GM21723 (cell line): Measurements from ENCODE around the gene ANXA2R.
"Not testable (repeated sequence)": the region's sequence is repeated elsewhere in the genome, so short reads cannot be mapped to it uniquely, and the experiment has no call there.

Experiments
- ATAC-seq: cut with Tn5 transposase; IDR thresholded peaks from one replicate; pipeline ENCODE4 v1.9.1; 2021; ENCODE audit warnings: mild to moderate bottlenecking, moderate library complexity; ENCODE audit not compliant: unreplicated experiment

Gene ANXA2R, protein sequence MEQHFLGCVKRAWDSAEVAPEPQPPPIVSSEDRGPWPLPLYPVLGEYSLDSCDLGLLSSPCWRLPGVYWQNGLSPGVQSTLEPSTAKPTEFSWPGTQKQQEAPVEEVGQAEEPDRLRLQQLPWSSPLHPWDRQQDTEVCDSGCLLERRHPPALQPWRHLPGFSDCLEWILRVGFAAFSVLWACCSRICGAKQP

DNA sequence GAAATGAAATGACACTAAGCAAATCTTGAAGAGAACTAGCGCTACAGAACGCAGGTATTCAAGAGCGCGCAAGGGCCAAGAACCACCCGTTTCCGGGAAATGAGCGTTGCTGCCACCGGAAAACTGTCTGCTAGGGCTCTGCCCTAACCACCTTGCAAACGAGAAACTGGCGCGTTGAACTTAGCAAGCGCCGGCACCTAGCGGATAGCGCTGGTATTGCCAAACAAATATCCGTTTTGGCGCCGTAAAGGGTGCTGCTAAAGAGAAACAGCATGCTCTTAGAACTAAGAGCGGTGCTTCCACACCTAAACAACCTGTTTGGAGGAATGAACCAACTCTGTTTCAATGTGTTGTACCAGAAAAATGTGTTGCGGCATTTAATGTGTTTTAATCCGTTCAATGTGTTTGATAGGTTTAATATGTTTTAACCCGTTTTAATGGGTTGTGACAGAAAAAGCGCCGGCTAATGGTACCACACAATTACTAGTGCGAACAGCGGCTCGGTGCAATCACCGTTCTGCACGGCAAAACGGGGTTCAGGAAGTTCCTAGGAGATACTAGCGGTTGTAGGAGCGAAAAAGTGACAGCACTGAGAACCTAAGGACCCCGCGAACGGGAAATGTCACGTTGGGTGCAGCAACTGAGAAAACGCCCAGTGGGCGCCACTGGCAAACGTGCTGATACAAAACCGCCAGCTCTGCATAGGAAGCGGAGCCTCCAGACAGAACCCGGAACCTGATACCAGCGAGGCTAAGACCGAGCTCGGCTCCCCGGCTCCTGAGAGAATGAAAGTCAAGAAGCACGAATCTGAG, at the start of gene ANXA2R:
ANXA2R (minus strand) TSS at position 33 of the 812 bp plus-strand sequence. CDS start 273 bp downstream, outside the sequence.
- ATAC-seq, result peak; percentile 56

DNA sequence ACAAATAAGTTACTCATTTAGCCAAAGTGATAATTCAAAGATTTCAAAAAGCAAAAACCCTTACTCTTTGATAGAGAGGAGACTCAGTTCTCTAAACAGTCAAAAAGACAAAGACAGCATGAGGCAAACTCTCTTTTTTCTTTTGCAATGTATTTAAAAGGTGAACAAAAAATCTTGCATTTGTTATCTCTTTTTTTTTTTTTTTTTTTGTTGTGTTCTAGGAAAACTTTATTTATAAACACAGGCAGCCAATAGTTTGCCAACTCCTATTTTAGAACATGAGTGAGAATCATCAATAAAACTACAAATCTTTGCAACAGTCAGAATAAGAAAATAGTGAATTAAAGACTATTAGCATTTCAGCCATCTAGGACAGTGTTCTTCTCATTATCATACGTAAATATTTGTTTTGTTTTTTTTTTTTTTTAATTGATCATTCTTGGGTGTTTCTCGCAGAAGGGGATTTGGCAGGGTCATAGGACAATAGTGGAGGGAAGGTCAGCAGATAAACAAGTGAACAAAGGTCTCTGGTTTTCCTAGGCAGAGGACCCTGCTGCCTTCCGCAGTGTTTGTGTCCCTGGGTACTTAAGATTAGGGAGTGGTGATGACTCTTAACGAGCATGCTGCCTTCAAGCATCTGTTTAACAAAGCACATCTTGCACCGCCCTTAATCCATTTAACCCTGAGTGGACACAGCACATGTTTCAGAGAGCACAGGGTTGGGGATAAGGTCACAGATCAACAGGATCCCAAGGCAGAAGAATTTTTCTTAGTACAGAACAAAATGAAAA, 46.2 kb upstream of the ANXA2R start:
- not testable (repeated sequence) for ATAC-seq

DNA sequence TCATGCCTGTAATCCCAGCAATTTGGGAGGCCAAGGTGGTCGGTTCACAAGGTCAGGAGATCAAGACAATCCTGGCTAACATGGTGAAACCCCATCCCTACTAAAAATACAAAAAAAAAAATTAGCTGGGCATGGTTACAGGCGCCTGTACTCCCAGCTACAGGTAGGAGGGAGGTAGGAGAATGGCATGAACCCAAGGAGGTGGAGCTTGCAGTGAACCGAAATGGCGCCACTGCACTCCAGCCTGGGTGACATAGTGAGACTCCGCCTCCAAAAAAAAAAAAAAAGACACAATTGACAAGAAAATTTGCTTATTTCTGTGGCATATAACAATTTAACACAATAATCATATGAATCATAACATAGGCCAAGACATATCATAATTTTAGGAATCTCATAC, 45.3 kb upstream of the ANXA2R start:
- ATAC-seq, result no peak

DNA sequence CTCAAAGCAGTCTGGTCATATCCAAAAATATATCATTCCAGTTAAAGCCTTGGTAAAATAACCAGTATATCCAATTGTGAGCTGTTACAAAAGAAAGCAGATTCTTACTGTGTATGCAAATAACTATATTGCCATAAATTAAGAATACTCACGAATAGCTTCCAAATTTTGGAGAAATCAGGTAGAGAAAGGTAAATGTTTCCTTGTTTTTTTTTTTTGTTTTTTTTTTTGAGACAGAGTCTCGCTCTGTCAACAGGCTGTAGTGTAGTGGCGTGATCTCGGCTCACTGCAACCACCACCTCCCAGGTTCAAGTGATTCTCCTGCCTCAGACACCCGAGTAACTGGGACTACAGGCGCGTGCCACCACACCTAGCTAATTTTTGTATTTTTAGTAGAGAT, 44.3 kb upstream of the ANXA2R start:
- not testable (repeated sequence) for ATAC-seq

DNA sequence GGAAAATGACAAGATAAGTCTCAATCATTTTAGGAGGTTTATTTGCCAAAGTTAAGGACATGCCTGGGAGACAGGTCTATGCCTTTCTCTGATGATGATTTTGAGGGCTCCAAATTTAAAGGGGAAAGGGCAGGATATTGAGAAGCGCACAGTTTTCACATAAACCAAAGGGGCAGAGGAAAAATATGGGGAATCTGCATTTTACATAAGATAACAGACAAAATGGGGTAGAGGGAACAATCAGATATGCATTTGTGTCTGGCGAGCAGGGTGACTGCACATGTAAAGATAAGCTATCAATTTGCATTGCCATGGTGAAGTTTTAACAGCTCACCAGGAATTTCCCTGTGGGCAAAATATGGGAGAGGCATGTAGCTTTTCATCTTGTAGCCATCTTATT, 41.2 kb upstream of the ANXA2R start:
- not testable (repeated sequence) for ATAC-seq

DNA sequence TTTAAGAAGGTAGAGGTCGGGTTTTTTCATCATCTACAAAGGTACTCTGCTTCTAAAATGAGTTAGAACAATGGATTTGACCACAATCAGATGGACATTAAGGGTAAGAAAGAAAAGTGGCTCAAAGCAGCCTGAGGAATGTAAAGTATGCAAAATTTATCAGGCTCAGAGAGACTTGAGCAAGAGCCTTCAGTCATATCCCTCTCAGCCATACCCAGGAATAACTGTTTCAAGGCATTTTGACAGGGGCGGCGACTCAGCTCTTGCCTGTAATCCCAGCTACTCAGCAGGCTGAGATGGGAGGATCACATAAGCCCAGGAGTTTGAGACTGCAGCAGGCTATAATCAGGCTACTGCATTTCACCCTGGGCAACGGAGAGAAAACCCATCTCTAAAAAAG, 38.8 kb upstream of the ANXA2R start:
- ATAC-seq, result no peak

DNA sequence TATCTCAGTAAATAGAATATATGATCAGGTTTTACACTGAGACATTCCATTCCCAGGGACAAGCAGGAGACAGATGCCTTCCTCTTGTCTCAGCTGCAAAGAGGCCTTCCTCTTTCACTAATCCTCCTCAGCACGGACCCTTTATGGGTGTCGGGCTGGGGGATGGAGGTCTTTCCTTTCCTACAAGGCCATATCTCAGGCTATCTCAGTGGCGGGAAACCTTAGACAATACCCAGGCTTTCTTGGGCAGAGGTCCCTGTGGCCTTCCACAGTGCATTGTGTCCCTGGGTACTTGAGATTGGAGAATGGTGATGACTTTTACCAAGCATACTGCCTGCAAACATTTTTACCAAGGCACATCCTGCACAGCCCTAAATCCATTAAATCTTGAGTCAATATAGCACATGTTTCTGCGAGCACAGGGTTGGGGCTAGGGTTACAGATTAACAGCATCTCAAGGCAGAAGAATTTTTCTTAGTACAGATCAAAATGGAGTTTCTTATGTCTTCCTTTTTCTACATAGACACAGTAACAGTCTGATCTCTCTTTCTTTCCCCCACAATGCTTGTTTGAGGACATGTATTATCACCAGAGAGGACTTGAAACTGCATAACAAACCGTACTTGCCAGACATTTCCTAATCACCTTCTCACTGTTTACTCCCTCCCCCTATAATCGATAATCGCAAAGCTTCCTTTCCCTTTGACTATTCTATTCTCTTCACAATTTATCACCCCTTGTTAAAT, 37.5 kb upstream of the ANXA2R start:
- not testable (repeated sequence) for ATAC-seq

DNA sequence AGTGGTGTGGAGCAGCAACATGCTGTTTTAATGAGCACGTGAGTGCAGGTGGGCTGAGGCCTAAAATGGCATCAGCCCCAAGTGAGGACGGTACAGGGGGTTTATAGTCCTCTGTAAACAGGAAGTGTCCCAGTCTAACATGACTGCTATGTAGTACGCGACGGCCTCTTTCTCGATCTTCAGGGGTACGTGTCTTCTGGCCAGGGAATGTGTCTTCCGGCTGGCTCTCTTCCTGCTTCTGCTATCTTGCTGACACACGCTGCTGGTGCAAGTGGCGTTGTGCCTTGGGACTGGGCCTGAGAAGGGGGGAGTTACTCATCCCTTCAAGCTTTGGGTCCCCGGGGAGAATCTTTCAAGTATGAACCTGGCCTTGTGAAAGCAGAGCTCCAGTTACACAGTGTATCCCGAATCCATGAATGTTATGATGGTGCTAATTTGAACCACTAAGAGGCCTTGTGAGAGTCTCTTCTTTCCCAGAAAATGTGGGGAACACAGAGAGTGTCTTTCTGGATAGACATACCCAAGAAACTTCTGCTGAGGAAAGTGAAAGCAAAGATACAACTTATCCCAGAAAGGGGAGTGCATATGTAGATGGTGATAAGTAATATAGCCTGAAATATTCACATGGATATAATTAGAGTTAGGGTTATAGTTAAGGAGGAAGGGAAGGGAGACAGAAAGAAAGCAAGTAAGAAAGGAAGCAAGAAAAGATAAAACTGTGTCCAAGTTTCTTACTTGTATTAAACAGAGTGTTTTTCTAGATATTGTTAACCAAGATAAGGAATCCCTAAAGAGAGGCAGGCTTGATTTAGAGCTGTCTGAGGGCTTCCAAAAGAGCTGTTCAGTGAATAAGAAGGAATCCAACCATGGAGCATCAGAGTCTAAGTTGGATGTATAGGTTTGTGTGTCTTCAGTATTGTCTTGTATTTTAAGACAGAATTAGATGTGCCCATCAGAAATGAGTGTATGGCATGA, 35.5 kb upstream of the ANXA2R start:
- ATAC-seq, result no peak

DNA sequence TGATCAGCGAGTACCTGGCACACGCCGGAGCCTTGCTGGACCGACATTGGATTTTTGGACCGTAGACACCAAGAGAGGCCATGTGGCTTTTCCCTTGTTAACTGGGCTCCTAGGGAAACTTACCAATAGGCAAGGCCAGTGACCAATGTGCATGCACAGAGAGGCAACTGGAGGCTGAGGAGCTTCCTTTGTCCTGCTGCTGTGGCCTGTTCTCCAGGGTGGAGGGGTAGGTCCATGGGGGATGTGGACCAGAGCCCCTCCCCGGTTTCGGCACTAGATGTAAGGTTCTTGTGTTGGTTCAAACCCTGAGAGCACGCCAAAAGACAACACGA, 34.8 kb upstream of the ANXA2R start:
- no peak for ATAC-seq

DNA sequence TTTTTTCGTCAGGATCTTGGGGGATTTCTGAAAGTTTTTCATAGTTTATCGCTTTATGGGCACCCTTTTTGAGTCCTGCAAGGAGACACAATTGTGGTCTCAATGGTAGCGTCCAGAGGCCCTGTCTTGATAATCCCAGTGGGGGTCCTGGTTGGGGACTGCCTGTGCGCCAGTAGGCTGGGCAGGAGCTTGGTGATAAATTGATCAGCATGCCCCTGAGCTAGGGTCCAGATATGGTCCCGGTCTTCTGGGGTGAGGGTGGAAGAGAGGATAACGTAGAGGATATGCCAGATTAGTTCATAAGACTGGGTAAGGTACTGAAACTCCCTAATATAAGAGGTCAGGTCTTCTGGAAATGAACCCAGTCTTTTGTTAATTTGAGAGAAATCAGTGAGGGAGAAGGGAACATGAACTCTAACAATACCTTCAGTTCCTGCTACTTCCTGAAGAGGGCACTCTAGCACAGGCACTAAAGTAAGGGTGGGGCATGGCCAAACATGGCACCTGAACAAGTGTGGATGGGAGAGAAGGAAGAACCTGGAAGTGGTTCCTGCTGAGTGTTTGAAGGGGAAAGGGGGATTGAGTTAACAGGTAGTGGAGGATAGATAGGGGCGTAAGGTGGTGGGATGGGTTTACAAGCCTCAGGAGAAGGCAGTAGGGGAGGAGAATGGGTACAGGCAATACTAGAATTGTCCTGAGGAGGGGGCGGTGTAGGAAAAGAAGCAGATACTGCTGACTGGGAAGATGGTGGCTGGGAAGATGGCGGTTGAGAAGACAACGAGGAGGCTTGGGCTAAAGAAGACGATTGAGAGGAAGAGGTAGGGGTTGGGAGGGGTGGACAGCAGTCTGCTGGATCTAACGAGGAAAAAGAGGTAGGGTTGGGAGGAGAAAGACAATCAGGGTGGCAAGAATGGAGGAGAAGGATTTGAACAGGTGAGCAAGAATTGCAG, 33.8 kb upstream of the ANXA2R start:
- no peak for ATAC-seq

DNA sequence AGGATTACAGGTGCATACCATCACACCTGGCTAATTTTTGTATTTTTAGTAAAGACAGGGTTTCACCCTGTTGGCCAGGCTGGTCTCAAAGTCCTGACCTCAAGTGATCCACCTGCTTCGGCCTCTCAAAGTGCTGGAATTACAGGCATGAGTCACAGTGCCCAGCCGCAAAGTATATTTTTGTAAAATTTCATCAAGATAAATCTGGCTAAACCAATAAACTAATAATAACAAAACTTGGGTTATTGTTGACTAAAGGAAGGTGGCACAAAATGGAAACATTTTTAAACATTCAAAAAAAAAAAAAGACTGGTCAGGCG, 29.2 kb upstream of the ANXA2R start:
- not testable (repeated sequence) for ATAC-seq

DNA sequence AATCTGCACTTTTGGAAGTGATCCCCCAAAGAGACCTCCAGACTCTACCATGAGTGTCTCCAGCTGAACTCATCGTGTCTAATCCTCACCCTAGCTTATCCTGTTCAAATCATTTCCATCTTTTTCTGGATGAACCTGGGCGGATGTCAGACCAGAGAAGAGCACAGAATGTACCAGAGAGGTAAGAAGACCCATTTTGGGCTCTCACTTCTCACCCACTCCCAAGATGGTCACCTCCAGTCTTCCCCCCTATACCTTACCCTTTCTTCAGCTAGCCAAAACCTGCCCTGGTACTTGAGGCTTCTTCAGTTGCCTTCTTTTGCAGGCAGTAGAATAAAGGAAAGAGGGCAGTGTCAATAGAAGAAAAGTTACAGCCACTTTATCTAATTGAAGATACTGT, 27.9 kb upstream of the ANXA2R start:
- ATAC-seq, result no peak

DNA sequence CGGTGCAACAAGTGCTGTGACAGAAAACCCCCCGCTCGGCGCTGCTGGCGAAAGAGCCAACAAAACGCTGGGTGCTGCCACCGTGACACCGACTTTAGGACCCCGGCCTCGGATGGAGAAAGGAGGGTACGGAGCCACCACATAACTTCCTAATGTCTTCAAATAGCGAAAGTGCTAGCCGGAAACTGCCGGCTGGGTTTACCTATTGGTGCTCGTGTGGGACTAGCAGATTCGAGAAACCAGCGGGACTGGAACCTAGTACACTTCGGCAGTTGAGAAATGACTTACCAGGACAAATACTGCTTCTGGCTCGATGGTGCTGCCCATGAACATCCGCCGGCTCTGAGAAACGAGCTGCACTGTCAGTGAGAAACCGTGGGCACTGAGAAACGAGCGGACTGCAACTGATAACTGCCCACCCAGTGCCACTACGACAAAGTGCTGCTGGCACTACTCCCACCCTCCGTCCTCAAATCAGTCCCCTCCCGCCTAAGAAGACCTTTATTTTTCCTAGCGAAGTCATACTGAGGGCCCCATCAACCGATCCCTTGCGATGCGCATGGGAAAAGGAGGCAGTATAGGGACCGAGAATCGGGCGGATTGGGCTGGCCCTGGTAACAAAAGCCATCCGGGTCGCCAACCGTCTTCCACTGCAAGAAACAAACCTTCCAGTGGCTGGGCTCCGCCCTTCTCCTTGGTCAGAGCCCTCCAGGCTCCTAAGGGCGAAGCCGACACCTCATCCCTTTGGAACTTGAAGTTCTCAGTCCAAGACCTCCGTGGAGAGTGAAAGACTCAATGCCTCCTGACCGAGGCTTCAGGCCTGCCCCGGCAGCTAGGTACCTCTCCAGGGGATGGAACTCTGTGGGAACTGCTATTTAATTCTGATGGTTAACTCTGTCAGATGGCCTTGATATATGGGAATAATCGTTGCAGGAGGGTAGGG, 27.0 kb upstream of the ANXA2R start:
- peak; percentile 46 for ATAC-seq

DNA sequence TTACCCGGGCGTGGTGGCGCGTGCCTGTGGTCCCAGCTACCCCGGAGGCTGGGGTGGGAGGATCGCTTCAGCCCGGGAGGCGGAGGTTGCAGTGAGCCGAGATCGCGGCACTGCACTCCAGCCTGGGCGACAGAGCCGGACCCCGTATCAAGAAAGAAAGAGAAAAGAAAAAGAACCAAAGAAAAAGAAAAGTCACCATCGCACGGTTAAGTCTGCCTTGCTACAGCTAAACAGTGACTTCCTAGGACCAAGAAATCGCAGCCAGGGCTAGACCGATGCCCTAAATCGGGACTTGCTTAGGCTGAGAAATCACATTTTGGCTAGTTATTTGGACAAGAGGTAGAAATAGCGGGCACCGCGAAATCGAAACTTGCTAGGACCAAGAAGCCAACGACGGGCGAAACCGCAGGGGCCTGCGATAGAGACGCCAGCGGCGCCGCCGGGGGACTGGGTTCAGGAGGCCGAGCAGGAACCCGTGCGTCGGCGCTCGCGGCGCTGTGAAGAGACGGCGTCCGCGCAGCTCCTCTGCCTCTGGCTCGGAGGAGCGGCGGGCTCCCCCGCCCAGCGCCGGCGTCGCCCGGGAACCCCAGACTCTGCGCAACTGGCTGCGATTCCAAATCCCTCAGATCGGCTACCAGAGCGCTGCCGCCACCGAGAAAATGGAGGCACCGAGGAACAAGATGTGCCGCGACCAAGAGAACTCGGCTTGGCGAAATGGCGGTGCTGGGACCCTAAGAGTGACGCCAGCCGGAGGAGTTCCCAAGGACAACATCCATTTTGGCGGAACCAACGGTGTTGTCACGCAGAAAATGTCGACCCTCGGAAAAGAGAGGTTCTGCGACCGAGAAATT, 26.1 kb upstream of the ANXA2R start:
- ATAC-seq, result peak; percentile 38

DNA sequence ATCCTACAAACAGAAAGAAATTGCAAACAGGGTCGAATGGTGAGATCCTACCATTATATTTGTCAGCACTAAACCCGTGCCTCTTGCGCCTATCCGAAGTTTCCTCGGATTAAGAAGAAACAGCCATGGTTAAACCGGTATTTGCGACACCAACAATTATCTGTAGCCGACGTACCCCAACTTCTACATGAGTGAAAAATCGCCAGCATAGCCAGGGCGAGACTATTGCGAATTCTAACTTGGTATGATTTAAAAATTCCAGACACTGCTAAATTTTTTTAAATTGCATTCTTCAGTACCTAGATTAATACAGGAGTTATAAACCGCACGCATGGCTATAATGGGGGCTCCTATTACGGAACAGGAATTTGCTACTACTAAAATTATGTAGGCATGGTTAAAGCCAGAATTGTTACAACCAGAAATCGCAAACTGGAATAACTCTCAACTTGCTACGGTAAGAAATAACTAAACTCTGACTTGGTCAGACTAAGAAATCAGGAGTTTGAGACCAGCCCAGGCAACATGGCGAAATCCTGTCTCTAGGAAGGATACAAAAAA, 25.3 kb upstream of the ANXA2R start:
- no peak for ATAC-seq

DNA sequence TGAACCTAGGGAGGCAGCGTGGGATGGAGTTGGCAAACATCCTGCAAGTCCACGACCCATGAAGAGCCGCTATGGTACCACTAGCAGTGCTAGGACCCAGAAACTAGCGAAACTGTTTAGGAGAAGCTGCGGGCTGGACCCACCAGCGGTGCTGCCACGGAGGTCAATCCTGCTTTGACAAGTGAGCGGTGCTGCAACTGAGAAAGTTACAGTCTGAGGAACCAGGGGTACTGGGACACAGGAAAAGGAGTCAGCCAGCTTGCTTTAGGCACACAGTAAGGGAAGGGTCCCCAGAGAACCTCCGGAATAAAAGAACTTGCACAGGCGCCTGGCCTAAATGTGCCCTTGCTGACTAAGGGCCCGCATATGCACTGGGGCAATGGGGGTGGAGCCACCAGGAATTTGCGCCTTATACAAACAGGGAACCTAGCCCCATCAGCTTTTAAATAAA, 23.6 kb upstream of the ANXA2R start:
- ATAC-seq, result no peak
